ENCODE measurements around the gene PIBF1. TPM values are rescaled to one million over a fixed set of nuclear protein-coding genes. Genes with fewer than 3 reads are reported as not detected.

Gene PIBF1
- total and polyA plus RNA-seq, 2 of the 4 experiments (the other 2 are of a cell fraction): 5.1 to 13.3 TPM

Small RNA genes within 50 kb of the gene (microRNA-seq; reads per million reads assigned to microRNA genes)
- not detected for gene RNU6-79P (ENCODE audit: insufficient read depth, insufficient read length)

Small RNA genes within 50 kb of the gene (small RNA-seq; reads per million reads assigned to genes)
- gene RNU6-79P: 0 reads per million in 5 experiments

Other genes with a start within 250 kb of the PIBF1 start
- gene MZT1, start 54.5 kb upstream of the PIBF1 start, total RNA-seq (2012; rRNA removed): 3.6 and 14.7 TPM in 2 replicates
- gene MZT1, start 54.5 kb upstream of the PIBF1 start, polyA plus RNA-seq (2012; rRNA removed): 3.8 and 5.3 TPM in 2 replicates
- 12.2 and 13.1 TPM in 2 replicates for gene BORA, start 54.2 kb upstream of the PIBF1 start, total RNA-seq (2012; rRNA removed)
- 2.4 and 4.0 TPM in 2 replicates for gene BORA, start 54.2 kb upstream of the PIBF1 start, polyA plus RNA-seq (2012; rRNA removed)
- gene DIS3, start 233 bp upstream of the PIBF1 start, total RNA-seq (2012; rRNA removed): 33.3 and 60.3 TPM in 2 replicates
- 17.0 and 19.3 TPM in 2 replicates for gene DIS3, start 233 bp upstream of the PIBF1 start, polyA plus RNA-seq (2012; rRNA removed)

Data from IMR-90 (cell line).